ENCODE measurements around the gene SRGAP1. TPM values are rescaled to one million over a fixed set of nuclear protein-coding genes. Genes with fewer than 3 reads are reported as not detected.

SRGAP1 gene
- total and polyA plus RNA-seq, 2 of the 4 experiments (the other 2 are of a cell fraction), result 10.0 to 10.2 TPM

GRCh38 chr12:64051057-64051456, 206.6 kb downstream of the SRGAP1 start:
- H4K20me1 ChIP-seq (ENCODE audit: insufficient read depth, low read length), result no peaks in the 10 kb centered on the region
- ChIA-PET POLR2A (ENCODE audit: unreplicated experiment) (no interaction called here), CTCF (interaction anchor here (1.5 kb wide), 1 partner anchor 206 kb away, joined by 4 read pairs; the partner anchor contains the start of gene SRGAP1)
- no peak overlapping the region for H4K8ac ChIP-seq (ENCODE audit: low read depth in 2 of 2, low read length in 2 of 2)
- H3K36me3 ChIP-seq (ENCODE audit: control insufficient read depth, insufficient read depth, low read length), result peaks cover 14% of the 10 kb centered on the region
- H3K18ac ChIP-seq (ENCODE audit: low read depth, low read length), result no peak overlapping the region
- H3K27me3 ChIP-seq (ENCODE audit: control insufficient read depth, insufficient read depth, low read length), result no peaks in the 10 kb centered on the region
- ATAC-seq (ENCODE audit: low read depth), result no peak
- H3K4me1 ChIP-seq (ENCODE audit: control insufficient read depth, insufficient read depth, low read length), result no peaks in the 10 kb centered on the region
- H3K56ac ChIP-seq (ENCODE audit: extremely low read depth, insufficient read depth, low read length), result no peak overlapping the region
- peaks cover 4% of the 10 kb centered on the region; the same call in 1 of the 2 replicates for H3K9me1 ChIP-seq (ENCODE audit: insufficient read depth, low read length)
- no peak overlapping the region for H2BK5ac ChIP-seq (ENCODE audit: low read depth, low read length, poor library complexity, severe bottlenecking)
- intact Hi-C loops (cut with micrococcal nuclease), result no loop called here
- no peak for DNase-seq
- peaks cover 26 to 37% of the 10 kb centered on the region in 2 experiments for H3K79me1 ChIP-seq (ENCODE audit: low read depth in 1 of 2, low read length in 2 of 2)
- H3K4ac ChIP-seq (ENCODE audit: low read depth, low read length), result no peak overlapping the region
- no peak overlapping the region for H3K4me2 ChIP-seq (ENCODE audit: low read depth, low read length)
- no peak overlapping the region for H2AK5ac ChIP-seq (ENCODE audit: low read depth, low read length)
- H3K23ac ChIP-seq (ENCODE audit: low read depth, low read length), result no peak overlapping the region
- no peak overlapping the region for H3K27ac ChIP-seq (ENCODE audit: insufficient read depth, low read length)
- in situ Hi-C loops (cut with MboI; ENCODE audit: low sequenced_read_pairs), result no loop called here
- H3K4me3 ChIP-seq (ENCODE audit: insufficient read depth, low read depth, low read length), result no peak overlapping the region
- no peak overlapping the region for H2BK20ac ChIP-seq (ENCODE audit: low read depth, low read length)
- no peak overlapping the region for H3K14ac ChIP-seq (replicated peaks; ENCODE audit: low read depth, low read length)
- no TSS peak for BruUV-seq (replicated peaks)
- no peak overlapping the region for H4K91ac ChIP-seq (ENCODE audit: insufficient read depth, low read depth, low read length)
- no peak overlapping the region for H3K9ac ChIP-seq (ENCODE audit: low read depth, low read length)
- H2BK15ac ChIP-seq (ENCODE audit: low read depth, low read length), result no peak overlapping the region
- H4K5ac ChIP-seq (ENCODE audit: low read depth, low read length), result no peak overlapping the region
- no peak overlapping the region for H2AK9ac ChIP-seq (replicated peaks; ENCODE audit: low read depth, low read length, poor library complexity)
- H3K9me3 ChIP-seq (ENCODE audit: control insufficient read depth, insufficient read depth, low read length), result no peaks in the 10 kb centered on the region; the same call in 1 of the 2 replicates
- no peak overlapping the region for H2AFZ ChIP-seq (replicated peaks; ENCODE audit: low read length, poor library complexity)
- dilution Hi-C loops (cut with HindIII; ENCODE audit: low sequenced_read_pairs, unreplicated experiment), result no loop called here
- H2BK120ac ChIP-seq (ENCODE audit: low read depth, low read length), result no peak overlapping the region
- no peak for TF ChIP-seq CTCF (conservative IDR thresholded peaks at IDR 0.05; ENCODE audit: low read depth, low read length)
- TF ChIP-seq BHLHE40 (IDR thresholded peaks at IDR 0.05; ENCODE audit: low read depth, low read length), result no peak
- no peak for TF ChIP-seq MAZ (IDR thresholded peaks at IDR 0.05; ENCODE audit: borderline replicate concordance, low read depth, low read length)
- TF ChIP-seq POLR2A (IDR thresholded peaks at IDR 0.05; ENCODE audit: low read depth, low read length), result no peak
- TF ChIP-seq MXI1 (IDR thresholded peaks at IDR 0.05; ENCODE audit: borderline replicate concordance, low read depth, low read length), result no peak
- TF ChIP-seq RAD21 (IDR thresholded peaks at IDR 0.05; ENCODE audit: low read length), result no peak
- TF ChIP-seq CHD1 (IDR thresholded peaks at IDR 0.05; ENCODE audit: low read depth, low read length), result no peak
- WGBS, 2 experiments (ENCODE audit: extremely low coverage in 2 of 2, insufficient read length in 1 of 2), result no CpG with 5 or more reads among the region's 2 CpGs
